Glomerular visceral epithelial cell (primary cell): ENCODE measurements around the gene HOATZ.
A peak's percentile ranks its signal among the peaks of the same experiment; 100 is the strongest.

ENCODE experiments used
- DNase-seq: peaks from one replicate; pipeline ENCODE4 v3.0.0-alpha.2; 2016; ENCODE audit errors: extremely low spot score

HOATZ gene

GRCh38 chr11:111514216-111515031 lies at the start of gene HOATZ:
Gene HOATZ (plus strand): TSS chr11:111514778. CDS start chr11:111514785, 7 bp downstream.
- no peak for DNase-seq

DNA sequence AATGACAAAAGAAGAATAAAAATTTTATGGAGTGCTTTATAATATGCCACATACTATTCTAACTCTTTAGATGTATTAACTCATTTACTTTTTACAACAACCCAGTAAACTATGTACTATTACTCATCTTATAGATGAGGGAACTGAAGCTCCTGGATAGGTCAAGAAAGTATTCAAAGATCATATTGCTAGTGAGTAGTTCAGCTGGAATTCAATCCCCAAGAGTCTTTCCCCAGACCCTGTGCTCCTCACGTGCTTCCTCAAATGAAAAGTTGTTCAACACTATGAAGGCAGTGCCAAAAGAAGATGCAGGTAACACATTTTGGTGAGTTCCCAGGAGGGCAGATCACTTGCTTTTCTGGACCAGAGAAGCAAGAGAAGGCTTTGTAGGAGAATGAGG lies 49.2 kb upstream of the HOATZ start:
- no peak for DNase-seq

DNA sequence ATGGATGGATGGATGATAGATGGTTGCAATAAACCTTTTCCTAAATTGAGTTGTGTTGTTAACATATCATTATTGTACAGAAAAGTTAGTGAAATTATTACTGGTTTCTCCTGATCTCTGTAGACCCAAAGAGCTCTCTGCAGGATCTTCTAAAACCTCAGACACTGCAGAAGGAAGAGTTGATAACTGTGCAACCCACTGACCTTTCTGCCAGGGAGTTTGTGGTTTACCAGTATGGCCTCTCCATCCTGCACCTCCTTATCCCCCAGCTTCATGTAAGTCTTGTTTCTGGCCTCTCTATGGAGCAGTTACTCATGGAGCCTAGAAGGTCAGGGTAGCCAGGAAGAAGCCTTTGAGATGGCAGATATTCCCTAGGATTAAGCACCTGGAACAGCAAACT lies 48.0 kb upstream of the HOATZ start:
- DNase-seq: no peak

GRCh38 chr11:111469200-111469599 lies 45.4 kb upstream of the HOATZ start:
- no peak for DNase-seq

DNA sequence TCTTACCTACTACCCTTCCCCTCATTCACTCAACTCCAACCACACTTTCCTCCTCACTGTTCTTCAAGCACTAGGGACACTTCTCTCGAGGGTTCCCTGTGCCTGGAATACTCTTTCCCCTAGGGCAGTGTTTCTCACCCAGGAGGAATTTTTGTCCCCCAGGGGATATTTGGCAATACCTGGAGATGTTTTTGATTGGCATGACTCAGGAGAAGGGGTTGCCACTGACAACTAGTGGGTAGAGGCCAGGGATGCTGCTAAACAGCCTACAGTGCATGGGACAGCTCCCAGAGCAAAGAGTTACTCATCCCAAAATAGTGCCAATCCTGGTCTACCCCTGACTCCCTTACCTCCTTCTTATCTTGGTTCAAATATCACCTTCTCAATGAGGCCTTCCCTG lies 42.4 kb upstream of the HOATZ start:
- DNase-seq: no peak

DNA sequence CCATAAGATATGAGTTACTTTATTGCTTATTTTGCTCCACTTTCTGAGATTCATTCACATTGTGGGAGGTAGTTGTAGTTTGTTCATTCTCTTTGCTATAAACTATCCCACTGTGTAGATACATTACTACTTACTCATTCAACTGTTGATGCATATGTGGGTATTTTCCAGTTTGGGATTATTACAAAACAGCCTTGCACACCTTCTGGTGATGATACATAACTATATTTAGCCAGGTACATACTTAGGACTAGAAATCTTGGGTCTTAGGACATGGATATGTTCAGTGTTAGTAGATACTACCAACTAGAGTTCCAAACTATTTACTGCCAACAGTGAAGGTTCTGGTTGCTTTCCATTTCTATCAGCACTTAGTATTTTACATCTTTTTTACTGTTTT lies 40.1 kb upstream of the HOATZ start:
- DNase-seq: no peak

DNA sequence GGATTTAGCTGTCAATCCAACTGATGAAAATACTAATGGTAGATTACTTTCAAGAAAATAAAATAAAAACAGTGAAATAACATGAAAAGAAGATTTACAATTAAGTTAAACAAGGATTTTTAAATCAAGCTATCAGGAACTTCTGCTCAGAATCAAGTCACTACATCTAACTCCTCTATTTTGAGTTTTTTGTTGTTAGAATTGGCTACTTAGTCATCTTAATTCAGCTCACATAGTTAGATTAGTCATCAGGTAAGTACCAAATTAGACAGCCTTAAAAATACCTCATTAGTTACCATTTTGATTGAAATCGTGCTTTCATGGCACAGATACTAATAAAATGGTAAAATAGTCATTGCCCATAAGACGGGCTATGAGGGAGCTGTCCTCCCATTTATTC lies 38.2 kb upstream of the HOATZ start:
- no peak for DNase-seq

- DNase-seq: no peak
These were observed 37.6 kb upstream of the HOATZ start for GRCh38 chr11:111476956-111477355.

DNA sequence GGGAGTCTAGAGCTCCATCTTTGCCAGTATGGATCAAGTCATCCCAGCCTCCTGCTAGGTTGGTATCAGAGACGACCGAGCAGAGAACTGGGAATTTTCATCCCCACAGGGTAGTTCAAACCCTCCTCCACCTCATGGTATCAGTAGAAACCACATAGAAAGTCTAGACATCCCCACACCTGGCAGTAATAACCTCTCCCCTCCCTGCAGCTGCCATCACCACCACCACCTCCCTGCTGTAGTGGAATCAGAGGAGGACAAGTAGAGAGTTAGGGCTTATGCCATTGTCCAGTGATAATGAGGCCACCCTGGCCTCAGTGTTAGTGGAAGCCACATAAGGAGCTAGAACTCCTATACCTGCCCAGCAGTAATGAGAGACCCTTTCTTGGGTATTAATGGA lies 36.7 kb upstream of the HOATZ start:
- DNase-seq: no peak

GRCh38 chr11:111479666-111480065 lies 34.9 kb upstream of the HOATZ start:
- no peak for DNase-seq

- DNase-seq: no peak
These were observed 31.1 kb upstream of the HOATZ start for GRCh38 chr11:111483431-111483830.

- no peak for DNase-seq
These were observed 24.1 kb upstream of the HOATZ start for GRCh38 chr11:111490496-111490895.

DNA sequence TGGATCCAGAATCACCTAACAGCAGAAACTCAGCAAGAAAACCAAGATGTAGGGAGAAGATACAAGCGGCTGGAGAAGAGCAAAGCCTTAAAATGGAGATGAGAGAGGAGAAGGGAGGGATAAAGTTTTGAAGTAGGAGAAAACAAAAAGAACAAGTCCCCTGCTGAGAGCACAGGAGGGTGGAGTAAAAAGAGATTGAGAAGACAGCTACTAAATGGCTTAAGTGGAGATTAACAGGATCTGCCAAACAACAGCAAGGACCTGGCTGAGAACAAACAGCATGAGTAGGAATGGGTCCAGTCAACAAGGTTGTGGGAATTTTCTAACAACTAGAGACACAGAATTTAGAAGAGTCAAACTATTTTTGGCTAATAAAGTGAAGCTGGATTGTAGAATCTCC lies 20.5 kb upstream of the HOATZ start:
- no peak for DNase-seq

- no peak for DNase-seq
These were observed 15.1 kb upstream of the HOATZ start for GRCh38 chr11:111499483-111499882.

GRCh38 chr11:111500481-111500880 lies 14.1 kb upstream of the HOATZ start:
- DNase-seq: no peak

DNA sequence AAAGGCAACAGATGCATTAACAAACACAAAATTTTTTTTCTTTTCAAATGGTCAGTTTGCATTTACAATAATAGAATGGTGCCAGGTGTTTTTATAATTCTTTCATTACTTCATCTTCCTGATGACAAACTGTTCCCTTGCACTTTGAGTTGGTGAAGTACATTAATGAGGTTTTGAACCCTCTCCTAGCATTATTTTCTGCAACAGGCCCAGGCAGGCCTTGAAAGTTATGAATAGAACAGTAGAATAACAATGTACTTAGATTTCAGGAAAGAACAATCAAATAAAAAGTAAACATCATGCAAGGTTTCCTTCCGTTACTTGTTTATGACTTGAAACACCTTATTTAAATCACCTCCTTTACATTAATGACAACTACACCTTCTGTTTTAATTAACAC lies 12.0 kb upstream of the HOATZ start:
- no peak for DNase-seq

DNA sequence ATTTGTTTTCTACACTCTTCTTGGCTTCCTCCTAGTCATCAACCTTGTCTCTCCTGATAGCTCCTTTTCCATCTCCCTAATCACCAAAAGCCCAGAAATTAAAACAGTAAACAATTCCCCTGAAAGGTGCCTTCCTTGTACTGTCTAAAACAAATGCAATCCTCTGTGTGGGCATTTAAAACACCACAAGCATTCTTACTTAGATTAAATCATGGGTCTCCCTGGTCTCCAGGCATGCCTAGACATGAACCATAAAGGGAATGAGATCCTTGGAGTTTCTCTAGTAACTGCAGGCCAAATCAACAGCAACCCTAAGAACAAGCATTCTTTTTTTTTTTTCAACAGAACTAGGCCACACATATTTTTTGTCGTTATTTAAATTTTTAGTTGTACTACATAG lies 4.3 kb upstream of the HOATZ start:
- peak; percentile 21 for DNase-seq

GRCh38 chr11:111512296-111513239 lies 2.0 kb upstream of the HOATZ start, which contains the start of gene BTG4:
Gene BTG4 (minus strand): TSS chr11:111512386. CDS start chr11:111498776, 13,610 bp downstream.
- no peak for DNase-seq

DNA sequence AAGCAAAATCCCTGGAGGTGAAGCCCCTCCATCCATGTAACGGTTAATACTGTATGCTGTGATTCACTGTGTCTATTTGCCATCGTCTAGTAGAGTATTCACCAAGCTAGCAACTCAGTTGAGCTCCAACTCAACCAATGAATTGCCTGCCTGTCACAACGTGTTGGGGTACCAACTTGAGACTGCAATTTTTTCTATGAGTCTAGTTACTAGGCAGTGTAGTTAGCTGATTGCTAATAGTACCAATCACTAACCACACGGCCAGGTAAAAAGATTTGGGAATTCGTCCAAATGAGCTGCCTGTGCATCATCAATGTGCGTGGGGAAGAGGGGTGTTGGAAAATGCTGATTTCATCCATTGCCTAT lies 1.4 kb upstream of the HOATZ start:
- DNase-seq: no peak

DNA sequence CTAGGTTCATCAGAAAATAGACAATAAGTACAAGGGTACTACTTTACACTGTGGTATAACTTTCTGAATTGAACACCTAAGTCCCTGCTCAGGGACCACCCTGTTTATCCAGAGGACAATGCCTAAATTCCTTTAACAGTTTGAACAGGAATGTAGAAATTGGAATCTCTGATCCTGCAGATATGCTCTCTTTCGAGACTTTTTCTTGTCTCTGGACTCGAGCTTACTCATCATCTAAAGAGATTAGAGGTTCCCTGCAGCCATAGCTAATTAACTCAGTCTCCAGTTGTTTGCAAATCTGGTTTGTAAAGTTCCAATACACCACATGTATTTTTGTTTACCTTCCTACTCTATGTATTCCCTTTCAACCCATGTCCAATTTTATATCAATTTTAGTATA lies 1.0 kb downstream of the HOATZ start:
- DNase-seq: no peak

GRCh38 chr11:111518668-111519067 lies 4.1 kb downstream of the HOATZ start:
- DNase-seq: no peak

DNA sequence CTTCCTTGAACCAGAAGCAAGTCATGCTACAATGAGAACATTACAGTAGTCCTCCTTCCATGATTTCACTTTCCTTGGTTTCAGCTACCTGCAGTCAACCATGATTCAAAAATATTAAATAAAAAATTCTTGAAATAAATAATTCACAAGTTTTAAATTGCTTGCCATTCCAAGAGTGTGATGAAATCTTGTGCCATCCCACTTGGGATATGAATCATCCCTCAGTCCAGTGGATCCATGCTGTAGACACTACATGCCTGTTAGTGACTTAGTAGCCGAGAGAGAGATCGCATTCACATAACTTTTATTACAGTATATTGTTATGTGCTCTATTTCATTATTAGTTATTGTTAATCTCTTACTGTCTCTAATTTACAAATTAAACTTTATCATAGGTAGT lies 6.0 kb downstream of the HOATZ start:
- peak; percentile 79 for DNase-seq

- DNase-seq: peak; percentile 28
These were observed 6.6 kb downstream of the HOATZ start for GRCh38 chr11:111521135-111521534.
